Mammary epithelial cell (primary cell): ENCODE measurements around the gene CPXM1.

Experiments
- EZH2 ChIP-seq: IDR thresholded peaks from 2 replicates; pipeline ENCODE4 v1.6.1; 2012; ENCODE audit warnings: low read length, inconsistent platforms, borderline replicate concordance
- TF ChIP-seq, protein P1 (sequence below), 2 donors: IDR thresholded peaks in 1 of 2; conservative IDR thresholded peaks in 1 of 2; 2 replicates each; pipeline ENCODE4 v1.5.1; 2011 to 2012; ENCODE audit warnings: inconsistent platforms in 2 of 2, low read length in 2 of 2, mild to moderate bottlenecking in 2 of 2, control low read depth in 1 of 2, low read depth in 1 of 2; ENCODE audit not compliant: insufficient read depth in 1 of 2; ENCODE audit errors: extremely low read depth in 1 of 2

DNA sequence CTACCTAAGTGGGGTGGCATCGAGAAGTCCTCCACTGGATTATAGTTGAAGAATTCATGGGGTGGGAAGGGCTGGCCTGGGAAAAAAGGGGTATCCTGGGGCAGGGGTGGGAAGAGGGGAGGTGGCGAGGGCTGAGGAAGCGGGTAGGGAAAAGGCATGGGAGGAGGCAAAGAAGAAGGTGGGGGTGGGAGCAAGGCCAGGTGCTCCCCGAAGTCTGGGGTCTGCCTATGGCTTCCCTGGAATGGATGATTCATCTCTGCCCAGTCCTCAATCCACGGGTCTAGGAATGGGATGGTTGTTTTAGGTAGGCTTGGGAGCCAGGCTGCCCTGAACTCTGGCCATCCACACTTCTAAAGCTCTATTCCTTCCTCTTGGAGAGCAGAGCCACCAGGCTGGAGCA lies 35.6 kb upstream of the CPXM1 start:
- TF ChIP-seq, protein P1, sequence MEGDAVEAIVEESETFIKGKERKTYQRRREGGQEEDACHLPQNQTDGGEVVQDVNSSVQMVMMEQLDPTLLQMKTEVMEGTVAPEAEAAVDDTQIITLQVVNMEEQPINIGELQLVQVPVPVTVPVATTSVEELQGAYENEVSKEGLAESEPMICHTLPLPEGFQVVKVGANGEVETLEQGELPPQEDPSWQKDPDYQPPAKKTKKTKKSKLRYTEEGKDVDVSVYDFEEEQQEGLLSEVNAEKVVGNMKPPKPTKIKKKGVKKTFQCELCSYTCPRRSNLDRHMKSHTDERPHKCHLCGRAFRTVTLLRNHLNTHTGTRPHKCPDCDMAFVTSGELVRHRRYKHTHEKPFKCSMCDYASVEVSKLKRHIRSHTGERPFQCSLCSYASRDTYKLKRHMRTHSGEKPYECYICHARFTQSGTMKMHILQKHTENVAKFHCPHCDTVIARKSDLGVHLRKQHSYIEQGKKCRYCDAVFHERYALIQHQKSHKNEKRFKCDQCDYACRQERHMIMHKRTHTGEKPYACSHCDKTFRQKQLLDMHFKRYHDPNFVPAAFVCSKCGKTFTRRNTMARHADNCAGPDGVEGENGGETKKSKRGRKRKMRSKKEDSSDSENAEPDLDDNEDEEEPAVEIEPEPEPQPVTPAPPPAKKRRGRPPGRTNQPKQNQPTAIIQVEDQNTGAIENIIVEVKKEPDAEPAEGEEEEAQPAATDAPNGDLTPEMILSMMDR (conservative IDR thresholded peaks at IDR 0.05 in 1 of 2, IDR thresholded peaks at IDR 0.05 in 1 of 2; ENCODE audit: extremely low read depth in 1 of 2, insufficient read depth in 1 of 2, low read depth in 1 of 2, low read length in 2 of 2): no peak
- TF ChIP-seq EZH2: no peak
